ENCODE data around the gene GAPVD1.
"Not testable (repeated sequence)": the region's sequence is repeated elsewhere in the genome, so short reads cannot be mapped to it uniquely, and the experiment has no call there.

GAPVD1 gene

DNA sequence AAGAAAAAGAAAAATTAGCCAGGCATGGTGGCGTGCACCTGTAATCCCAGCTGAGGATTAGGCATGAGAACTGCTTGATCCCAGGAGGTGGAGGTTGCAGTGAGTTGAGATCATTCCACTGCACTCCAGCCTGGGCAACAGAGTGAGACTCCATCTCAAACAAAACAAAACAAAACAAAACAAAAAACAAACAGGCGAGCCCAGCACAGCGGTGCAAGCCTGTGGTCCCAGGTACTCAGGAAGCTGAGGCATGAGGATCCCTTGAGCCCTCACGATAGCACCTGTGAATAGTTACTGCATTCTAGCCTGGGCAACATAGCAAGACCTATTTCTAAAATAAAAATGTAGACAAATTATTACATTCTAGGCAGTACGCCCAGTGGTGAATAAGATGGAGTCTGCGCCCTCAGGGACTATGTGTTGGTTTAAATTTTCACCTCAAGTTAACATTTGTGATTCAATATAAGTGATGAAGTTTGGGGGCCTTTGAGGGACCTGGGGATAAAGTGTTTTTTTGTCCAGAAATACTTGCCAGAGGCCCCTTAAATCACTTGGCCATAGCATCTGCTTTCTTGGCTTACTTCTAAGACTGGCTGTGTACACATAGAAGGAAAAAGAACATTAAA, 3.4 kb upstream of the GAPVD1 start:
- DNase-seq: no peak

GRCh38 chr9:125258832-125259534, 2.6 kb upstream of the GAPVD1 start:
- no peak for DNase-seq

DNA sequence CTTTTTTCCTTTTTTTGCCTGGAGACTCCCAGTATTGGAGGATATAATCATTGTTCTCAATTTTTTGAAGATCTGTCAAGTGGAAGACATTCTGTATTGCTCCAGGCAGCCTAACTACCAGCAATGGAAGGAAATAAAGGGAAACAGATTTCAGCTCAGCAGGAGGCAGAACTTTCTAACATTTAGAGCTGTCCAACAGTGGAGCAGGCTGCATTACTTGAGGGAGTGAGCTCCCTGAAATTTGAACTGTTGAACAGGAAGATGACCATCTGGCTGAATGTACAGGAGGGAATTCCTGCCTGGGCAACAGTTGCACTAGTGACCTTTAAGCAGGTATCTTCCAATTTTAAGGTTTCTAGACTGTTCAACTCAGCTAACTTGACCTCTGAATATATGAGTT, 1.1 kb upstream of the GAPVD1 start:
- no peak for DNase-seq

- DNase-seq: no peak
Observed at GRCh38 chr9:125262294-125262991, 817 bp downstream of the GAPVD1 start.

DNA sequence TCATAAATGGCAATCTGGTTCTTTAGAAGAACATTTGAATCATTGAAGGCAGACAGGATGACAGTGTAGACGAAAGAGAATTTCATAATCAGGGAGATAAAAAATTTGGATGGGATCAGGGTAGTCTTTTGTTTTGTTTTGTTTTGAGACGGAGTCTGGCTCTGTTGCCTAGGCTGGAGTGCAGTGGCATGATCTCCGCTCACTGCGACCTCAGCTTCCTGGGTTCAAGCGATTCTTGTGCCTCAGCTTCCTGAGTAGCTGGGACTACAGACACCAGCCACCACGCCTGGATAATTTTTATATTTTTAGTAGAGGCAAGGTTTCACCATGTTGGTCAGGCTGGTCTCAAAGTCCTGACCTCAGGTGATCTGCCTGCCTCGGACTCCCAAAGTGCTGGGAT, 2.4 kb downstream of the GAPVD1 start:
- DNase-seq: not testable (repeated sequence)

- DNase-seq: no peak
Observed at GRCh38 chr9:125268394-125269013, 6.9 kb downstream of the GAPVD1 start.

- DNase-seq: no peak
Observed at GRCh38 chr9:125269014-125269397, 7.4 kb downstream of the GAPVD1 start.

- no peak for DNase-seq
Observed at GRCh38 chr9:125271081-125271480, 9.5 kb downstream of the GAPVD1 start.

GRCh38 chr9:125272697-125273096, 11.1 kb downstream of the GAPVD1 start:
- DNase-seq: no peak

DNA sequence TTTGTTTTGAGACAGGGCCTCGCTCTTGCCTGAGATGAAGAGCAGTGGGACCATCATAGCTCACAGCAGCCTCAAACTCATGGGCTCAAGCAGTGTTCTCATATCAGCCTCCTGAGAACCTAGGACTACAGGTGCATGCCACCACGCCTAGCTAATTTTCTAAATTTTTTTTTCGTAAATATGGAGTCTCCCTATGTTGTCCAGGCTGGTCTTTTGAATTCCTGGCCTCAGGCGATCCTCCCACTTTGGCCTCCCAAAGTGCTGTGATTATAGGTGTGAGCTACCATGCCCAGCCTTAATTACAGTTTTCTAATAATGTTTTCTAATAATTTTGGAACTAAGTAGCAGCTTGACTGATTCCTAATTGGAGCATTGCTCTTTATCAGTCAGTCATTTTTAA, 15.1 kb downstream of the GAPVD1 start:
- DNase-seq: no peak

- no peak for DNase-seq
Observed at GRCh38 chr9:125277411-125277810, 15.8 kb downstream of the GAPVD1 start.

GRCh38 chr9:125280945-125281344, 19.3 kb downstream of the GAPVD1 start:
- no peak for DNase-seq

GRCh38 chr9:125284855-125285254, 23.2 kb downstream of the GAPVD1 start:
- DNase-seq: no peak

DNA sequence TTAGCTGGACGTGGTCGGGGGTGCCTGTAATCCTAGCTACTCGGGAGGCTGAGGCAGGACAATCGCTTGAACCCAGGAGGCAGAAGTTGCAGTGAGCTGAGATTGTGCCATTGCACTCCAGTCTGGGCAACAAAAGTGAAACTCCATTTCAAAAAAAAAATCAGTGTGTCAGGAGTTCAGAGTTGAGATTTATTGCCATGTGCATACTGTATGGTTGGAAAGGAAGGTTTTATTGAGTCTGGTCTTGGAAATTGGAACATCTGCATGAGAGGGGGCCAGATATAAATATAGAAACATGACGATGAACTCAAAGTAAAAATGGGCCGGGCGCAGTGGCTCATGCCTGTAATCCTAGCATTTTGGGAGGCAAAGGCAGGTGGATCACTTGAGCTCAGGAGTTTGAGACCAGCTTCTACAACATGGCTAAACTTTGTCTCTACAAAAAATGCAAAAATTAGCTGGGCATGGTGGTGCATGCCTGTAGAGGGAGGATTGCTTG, 25.4 kb downstream of the GAPVD1 start:
- DNase-seq: not testable (repeated sequence)

- DNase-seq: no peak
Observed at GRCh38 chr9:125293134-125293533, 31.5 kb downstream of the GAPVD1 start.

- no peak for DNase-seq
Observed at GRCh38 chr9:125295657-125296056, 34.0 kb downstream of the GAPVD1 start.

- no peak for DNase-seq
Observed at GRCh38 chr9:125296843-125297372, 35.3 kb downstream of the GAPVD1 start.

DNA sequence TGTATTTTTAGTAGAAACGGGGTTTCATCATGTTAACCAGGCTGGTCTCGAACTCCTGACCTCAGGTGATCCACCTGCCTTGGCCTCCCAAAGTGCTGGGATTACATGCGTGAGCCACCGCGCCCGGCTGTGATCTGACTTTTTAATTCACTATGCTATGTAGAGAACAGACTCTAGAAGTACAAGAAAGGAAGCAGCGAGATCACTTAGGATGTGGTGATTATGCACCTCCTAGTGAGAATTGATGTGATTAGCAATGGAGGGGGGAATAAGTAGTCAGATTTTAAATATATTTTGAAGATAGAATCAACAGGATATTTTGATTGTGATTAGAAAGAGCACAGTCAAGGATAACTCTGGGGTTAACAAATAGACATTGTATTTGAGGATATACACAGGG, 36.3 kb downstream of the GAPVD1 start:
- no peak for DNase-seq

- DNase-seq: no peak
Observed at GRCh38 chr9:125302241-125302640, 40.6 kb downstream of the GAPVD1 start.

GRCh38 chr9:125304273-125304672, 42.6 kb downstream of the GAPVD1 start:
- DNase-seq: no peak

GRCh38 chr9:125312411-125312810, 50.8 kb downstream of the GAPVD1 start:
- no peak for DNase-seq

DNA sequence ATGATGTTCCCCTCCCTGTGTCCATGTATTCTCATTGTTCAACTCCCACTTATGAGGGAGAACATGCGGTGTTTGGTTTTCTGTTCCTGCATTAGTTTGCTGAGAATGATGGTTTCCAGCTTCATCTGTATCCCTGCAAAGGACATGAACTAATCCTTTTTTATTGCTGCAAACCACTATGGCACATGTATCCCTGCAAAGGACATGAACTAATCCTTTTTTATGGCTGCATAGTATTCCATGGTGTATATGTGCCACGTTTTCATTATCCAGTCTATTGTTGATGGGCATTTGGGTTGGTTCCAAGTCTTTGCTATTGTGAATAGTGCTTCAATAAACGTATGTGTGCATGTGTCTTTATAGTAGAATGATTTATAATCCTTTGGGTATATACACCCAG, 54.7 kb downstream of the GAPVD1 start:
- DNase-seq: not testable (repeated sequence)

GRCh38 chr9:125317704-125318103, 56.1 kb downstream of the GAPVD1 start:
- DNase-seq: no peak

Data from activated CD4-positive, alpha-beta T cell treated with anti-CD3 and anti-CD28 coated beads, Interleukin-2, amount 50 U/mL, for 4 hours (primary cell).